CD4-positive, alpha-beta T cell treated with Interleukin-21 for 1 hour (primary cell): ENCODE measurements around the gene NXPH4.

Source experiments
- DNase-seq: peaks from one replicate; pipeline ENCODE4 v3.0.0-alpha.2; 2020

NXPH4 gene

DNA sequence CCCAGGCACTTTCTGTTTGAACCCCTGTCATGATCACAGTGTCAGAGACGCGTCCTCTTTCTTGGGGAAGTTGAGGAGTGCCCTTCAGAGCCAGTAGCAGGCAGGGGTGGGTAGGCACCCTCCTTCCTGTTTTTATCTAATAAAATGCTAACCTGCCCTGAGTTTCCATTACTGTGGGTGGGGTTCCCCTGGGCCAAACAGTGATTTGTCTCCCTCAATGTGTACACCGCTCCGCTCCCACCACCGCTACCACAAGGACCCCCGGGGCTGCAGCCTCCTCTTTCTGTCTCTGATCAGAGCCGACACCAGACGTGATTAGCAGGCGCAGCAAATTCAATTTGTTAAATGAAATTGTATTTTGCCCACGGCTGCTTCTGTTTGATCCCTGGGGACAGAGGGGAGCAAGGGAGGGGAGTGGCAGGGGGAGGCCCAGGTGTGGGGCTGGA is 18.0 kb downstream of the NXPH4 start:
- DNase-seq: no peak

- no peak for DNase-seq
Observed at GRCh38 chr12:57235017-57235727, 18.6 kb downstream of the NXPH4 start.

- DNase-seq: no peak
Observed at GRCh38 chr12:57235728-57236131, 19.1 kb downstream of the NXPH4 start.

GRCh38 chr12:57236201-57236924 is 19.8 kb downstream of the NXPH4 start:
- DNase-seq: no peak

DNA sequence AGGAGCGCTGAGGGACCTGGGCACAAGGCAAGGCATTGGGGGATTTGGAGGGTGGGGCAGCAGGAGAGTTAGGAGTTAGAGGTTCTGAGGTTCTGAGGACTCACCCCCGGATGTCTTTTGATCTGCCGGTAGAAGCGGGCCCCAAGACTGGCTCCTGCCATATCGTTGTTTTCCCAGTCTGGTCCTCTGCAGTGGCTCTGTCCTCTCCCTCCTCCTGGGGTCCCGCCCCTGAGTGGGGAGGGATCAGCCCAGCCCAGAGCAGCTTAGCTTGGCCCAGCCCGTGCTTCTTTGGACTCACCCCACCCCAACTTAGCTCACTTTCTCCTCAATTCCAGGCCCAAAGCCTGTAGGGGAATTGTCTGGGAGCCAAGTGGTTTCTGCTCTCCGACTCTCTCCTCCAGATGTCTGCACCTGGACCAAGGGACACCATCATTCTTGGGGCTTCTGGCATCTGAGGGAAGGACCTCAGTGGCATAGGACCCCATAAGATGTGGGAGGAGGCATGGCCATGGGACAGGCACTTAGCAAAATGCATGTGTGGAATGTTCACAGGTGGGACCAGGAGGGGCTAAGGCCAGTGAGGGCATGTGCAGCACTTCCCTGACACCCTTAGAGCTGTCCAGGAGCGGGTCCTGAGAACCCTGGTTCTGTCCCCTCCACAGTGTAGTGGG is 20.5 kb downstream of the NXPH4 start:
- no peak for DNase-seq

DNA sequence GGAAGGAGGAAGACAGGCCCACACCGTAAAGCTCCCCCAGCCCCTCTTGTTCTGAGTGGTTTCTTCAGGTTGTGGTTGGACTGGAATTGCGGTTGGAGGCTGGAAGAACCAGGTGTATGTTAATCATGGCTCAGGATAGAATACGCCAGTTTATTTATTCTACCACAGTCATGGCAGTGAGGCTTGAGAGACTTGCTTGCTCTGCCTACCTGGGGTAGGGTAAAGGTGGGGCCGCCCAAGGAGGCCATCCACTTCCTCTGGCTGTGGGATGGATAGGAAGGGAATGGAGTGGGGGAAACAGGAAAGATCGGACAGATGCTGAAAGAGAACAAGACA is 21.0 kb downstream of the NXPH4 start:
- DNase-seq: no peak

GRCh38 chr12:57237932-57238853 is 21.6 kb downstream of the NXPH4 start:
- no peak for DNase-seq

- DNase-seq: peak; percentile 86
Observed at GRCh38 chr12:57238854-57239554, 22.4 kb downstream of the NXPH4 start.

DNA sequence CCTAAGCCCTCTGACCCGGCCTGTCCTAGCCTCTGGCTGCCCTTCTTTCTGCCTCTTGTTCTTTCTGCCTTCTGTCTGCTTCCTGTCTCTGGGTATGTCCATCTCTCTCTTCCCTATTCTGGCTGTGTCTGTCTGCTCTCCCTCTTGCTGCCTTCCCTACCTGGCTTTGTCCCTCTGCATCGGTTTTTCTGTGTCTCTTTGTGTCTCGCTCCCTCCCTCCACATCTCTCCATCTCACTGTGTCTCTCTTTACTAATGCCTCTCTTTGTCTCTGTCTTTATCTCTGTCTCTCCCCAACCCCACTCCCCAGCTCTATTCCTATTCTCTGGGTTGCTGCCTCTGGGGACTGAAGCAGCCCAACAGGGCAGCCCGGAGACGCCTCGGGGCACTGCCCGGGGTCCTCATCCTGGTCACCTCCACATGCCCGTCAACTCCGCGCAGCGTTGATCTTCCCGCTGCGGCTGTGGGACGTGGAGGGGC is 23.0 kb downstream of the NXPH4 start:
- no peak for DNase-seq

DNA sequence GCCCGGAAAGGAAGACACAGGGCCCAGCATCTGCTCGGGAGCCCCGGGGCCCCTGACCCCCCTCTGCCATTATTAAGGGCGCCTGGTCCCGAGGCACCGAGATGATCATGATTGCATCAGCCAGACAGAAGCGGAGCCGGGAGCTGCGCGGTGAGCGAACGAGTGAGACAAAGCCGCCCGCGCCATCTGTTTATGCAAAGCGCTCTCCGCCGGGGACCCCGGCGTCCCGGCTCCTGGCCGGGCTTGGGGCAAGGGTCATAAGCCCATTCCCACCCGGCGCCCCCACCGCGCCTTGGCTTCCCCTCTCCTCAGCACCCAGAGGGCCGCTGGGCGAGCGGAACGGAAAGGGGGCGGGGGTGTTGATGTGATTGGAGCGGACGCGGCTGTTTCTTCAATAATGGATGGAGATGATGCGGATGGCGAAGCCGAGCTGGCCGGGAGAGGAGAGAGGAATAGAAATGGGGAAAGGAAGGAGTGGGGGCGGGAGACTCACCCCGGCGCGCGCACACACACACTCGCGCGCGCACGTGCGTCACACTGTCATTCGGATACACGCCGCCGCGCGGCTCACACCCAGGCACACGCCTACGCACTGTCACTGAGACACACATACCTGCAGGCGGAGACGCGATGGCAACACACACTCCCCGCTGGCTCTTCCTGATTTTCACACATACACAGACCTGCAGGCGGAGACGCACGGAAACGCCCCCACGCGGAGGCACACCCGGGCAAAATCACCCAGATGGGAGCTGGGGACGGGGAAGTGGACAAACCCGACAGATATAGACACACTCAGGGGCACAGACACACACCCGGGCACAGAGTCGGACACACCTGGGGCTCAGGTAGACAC is 23.7 kb downstream of the NXPH4 start:
- DNase-seq: peak; percentile 74

GRCh38 chr12:57240926-57241401 is 24.4 kb downstream of the NXPH4 start:
- DNase-seq: no peak

DNA sequence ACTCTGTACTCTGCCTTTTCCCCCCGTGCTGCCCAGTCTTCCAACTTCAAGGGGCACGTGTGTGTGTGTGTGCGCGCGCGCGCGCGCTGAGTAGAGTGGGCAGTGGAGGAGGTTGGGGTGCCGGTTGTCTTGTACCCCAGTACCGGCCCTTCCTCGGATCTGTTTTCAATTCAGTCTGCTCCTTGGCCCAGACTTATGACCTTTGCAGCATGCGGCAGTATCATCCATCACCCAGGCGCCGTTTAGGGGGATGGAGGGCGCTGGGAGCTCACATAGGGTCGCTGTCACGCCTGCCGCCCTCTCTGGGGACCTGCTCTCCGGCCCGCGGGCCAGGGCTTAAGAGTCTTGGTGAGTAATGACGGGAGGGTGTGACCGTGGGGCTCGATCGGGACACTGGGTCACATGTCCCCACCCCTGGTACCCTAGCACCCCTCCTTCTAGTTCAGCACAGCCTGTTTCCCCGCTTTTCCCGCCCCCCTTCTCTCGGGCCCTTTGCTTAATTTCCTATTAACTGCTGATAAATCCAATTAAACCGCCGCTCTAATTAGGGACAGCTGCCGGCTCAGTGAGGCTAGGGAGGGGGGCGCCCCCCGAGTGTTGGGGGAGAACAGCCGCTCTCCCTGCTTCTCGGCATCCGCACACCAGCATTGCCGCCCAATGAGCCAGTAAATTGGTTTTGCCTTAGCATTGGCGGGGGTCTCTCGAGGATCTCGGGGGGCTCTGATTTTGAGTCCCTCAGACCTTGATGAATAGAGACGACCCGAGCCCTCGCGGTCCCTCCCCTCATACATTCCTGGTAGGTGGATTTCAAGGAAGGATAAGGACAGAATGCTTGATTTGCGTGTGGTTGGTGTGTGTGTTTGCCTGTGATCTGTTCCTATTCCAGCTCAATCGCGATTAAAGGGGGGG is 25.1 kb downstream of the NXPH4 start:
- DNase-seq: no peak

GRCh38 chr12:57242329-57242690 is 25.7 kb downstream of the NXPH4 start:
- no peak for DNase-seq

- peak; percentile 65 for DNase-seq
Observed at GRCh38 chr12:57242691-57243454, 26.3 kb downstream of the NXPH4 start.

- peak; percentile 81 for DNase-seq
Observed at GRCh38 chr12:57243521-57244311, 27.1 kb downstream of the NXPH4 start.

DNA sequence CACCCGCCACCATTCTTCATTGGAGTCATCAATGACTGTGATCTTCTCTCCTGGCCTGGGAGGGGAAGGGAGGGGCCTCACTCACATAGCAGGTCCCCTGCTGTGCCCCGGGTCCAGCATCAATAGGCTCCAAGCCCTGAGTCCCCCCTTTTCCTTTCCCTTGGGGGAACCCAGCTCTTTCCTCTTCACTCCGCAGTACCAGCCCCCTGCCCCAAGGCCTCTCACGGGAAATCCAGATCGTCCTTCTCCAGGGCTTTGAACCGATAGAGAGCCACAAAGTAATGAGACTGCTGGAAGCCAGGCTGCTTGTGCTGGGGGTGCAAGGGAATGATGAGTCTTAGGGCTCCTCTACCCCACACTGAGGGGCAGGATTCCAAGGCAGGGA is 27.7 kb downstream of the NXPH4 start:
- no peak for DNase-seq

DNA sequence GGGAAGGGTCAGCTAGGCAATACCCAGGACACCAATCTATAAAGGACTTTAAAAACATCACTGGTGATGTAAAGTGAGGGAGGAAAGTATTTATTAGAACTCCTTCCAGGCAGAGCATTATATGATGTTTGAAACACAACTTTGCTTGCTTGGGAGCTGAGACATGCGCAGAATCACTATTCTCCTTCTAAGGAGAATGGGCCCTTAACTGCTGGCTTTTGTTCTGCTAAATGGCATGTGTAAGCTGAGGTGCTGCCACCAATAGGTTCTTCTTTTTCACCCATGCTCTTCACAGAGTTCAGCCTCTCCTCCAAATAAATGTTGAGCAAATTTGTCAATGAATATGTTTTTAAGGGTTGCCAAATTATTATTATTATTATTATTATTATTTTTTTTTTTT is 30.4 kb downstream of the NXPH4 start:
- DNase-seq: no peak
